NT2/D1 (cell line): ENCODE measurements around the gene TSPYL4.

Experiments
- SUZ12 ChIP-seq: IDR thresholded peaks from 2 replicates; pipeline ENCODE4 v1.6.1; 2011; ENCODE audit not compliant: insufficient read length, insufficient read depth; ENCODE audit errors: extremely low read depth
- YY1 ChIP-seq: IDR thresholded peaks from 2 replicates; pipeline ENCODE4 v1.6.1; 2011; ENCODE audit not compliant: insufficient read length, insufficient read depth
- ZNF274 ChIP-seq: IDR thresholded peaks from 2 replicates; pipeline ENCODE4 v1.6.1; 2011; ENCODE audit warnings: mild to moderate bottlenecking, low read depth, low read length

DNA sequence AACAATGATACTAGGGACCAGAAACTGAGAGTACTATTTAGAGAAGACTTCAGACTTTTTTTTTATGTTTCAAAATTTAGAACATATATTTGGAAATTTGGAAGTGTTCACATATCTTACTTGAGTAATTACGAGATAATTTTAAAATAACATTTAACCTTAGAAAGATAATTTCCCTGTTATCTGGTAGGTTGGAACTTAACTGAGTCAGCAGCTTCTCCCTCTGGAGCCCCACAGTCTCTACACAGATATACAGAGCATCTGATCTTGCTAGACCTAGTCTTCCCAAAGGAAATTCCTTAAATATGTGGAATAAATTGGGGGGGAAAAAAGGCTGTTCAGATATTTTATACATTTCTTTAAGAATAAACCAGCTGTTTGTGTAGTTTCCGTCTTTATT, 48.6 kb downstream of the TSPYL4 start:
- no peak for TF ChIP-seq ZNF274
- no peak for TF ChIP-seq SUZ12
- TF ChIP-seq YY1, result no peak
